HG03520 (cell line): Measurements from ENCODE around the gene CXCL5.

Experiments
- ATAC-seq: cut with Tn5 transposase; IDR thresholded peaks from one replicate; pipeline ENCODE4 v1.9.1; 2021; ENCODE audit warnings: mild to moderate bottlenecking, moderate library complexity; ENCODE audit not compliant: unreplicated experiment

Gene CXCL5

DNA sequence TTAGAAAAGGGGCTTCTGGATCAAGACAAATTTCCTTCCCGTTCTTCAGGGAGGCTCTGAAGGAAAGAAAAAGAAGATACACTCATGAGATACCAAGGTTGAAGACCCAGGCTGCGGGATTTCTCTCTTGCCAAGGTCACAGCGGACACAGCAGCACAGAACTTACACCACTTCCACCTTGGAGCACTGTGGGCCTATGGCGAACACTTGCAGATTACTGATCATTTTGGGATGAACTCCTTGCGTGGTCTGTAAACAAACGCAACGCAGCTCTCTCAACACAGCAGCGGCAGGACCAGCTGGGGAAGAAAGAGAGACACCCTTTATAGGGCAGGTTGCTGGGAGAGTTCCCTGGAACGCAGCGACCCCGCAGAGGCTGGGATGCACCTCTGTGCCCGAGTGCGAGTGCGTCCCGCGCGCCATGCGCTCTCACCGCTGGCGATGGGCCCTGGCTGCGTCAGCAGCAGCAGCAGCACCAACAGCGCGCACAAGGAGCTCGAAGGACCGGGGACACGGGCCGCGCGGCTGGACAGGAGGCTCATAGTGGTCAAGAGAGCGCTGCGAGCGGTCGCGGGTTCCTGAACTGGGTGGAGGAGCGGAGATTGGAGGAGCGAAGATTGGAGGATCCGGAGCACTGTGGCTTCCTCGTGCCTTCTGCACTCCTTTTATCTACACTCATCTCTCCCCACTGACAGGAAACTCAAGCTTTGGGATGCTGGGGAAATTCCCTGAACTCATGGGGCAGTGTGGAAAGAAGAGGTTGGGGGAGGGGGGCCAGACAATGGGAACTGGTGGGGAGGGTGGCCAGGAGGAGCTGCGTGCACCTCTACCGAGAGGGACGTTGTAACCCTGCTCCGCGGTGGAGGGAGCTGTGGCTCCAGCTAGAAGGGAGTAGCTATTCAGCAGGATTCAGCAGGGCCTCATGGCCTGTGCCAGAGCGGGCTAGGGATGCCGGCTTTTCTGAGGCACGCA, at the start of gene CXCL5:
Gene CXCL5, minus strand, starts transcription at position 638 of the 972 bp plus-strand sequence. Its CDS starts 96 bp downstream, at position 542.
- ATAC-seq, result no peak

GRCh38 chr4:74047152-74047551, 48.7 kb upstream of the CXCL5 start:
- ATAC-seq, result no peak

- no peak for ATAC-seq
Measured at GRCh38 chr4:74045772-74046171, 47.3 kb upstream of the CXCL5 start.

DNA sequence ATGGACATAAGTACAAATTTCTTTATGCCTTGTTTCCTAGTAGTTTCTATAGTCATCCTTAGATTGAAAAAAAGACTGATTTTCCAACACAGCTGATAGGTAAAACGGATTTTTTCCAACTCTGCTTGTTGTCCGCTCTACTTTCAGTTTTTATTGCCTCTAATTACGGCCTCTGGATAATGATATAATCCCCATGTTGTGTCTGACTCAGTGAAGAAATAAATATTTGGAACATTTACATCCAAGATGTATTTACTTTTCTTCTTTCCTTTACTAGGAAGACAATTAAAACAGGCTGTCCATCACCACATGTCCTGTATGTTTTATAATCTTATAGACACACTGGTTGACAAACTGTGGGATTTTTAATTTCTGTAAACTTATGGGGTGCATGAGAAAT, 46.8 kb upstream of the CXCL5 start:
- no peak for ATAC-seq

DNA sequence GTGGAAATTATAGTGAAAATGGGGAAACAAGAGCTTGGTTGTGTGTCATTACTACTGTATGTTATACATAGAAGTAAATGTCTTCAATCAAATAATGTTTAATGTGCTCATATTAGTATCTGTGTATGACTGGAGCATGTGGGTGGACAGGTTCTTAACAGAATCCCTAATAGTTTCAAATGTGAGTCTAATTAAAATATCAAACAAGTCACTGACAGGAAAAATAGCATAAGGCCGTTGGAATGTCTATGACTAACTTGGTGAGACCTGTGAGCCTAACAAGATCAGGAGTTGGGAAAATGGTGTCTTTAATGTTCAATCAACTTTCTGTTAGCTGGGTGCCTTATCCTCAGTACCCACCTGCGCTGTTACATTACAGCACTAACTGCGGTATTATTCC, 46.2 kb upstream of the CXCL5 start:
- ATAC-seq, result no peak

GRCh38 chr4:74042681-74043080, 44.2 kb upstream of the CXCL5 start:
- no peak for ATAC-seq

DNA sequence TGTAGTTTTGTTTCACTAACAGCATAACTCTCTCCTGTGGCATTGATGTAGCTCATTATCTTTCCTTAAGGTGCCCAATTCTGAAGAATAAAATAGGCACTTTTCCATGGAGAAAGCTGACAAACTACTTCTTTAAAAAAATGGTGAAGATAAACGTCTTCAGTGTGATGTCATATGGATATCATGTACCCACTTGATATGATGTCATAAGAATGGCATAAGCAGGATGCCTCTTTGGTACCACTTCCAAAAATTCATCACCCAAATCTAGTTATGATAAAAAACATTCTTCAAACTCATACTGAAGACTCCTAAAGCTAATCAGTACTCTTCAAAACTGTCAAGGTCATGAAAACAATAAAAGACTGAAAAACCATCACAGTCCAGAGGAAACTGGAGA, 42.9 kb upstream of the CXCL5 start:
- no peak for ATAC-seq

DNA sequence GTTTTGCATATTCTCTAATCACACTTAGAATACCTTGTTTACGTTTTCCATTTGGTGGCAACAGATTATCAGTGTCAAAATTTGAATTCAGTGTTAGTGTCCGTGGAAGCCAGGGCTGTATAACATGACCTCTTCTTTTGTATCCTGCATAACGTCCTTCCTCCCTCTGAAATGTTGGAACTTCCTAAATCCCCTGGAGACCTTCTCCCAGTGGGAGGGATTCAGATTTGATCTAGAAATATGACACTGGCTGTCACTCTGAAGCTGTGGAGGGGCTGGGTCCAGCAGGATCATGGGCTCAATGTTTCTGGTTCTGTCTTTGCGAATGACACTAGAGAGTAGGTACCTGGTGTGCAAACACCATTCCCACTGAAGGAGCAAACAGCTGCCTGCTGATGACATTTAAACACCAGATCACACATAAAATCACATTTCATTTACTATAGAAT, 40.9 kb upstream of the CXCL5 start:
- ATAC-seq, result no peak

GRCh38 chr4:74038425-74039314, 40.2 kb upstream of the CXCL5 start, which contains the start of gene CXCL3:
Gene CXCL3, minus strand, starts transcription at chr4:74038689. Its CDS starts 78 bp downstream, at chr4:74038611.
- ATAC-seq, result no peak

DNA sequence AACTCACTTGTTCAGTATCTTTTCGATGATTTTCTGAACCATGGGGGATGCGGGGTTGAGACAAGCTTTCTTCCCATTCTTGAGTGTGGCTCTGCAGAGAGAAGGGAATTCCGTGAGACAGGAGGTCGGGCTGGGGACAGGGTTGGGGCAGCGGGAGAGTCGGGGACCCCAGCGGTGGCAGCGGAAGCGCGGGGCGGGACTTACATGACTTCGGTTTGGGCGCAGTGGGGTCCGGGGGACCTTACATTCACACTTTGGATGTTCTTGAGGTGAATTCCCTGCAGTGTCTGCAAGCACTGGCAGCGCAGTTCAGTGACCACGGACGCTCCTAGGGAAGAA, 39.6 kb upstream of the CXCL5 start:
- ATAC-seq, result no peak

GRCh38 chr4:74037076-74037955, 38.8 kb upstream of the CXCL5 start:
- ATAC-seq, result no peak

- no peak for ATAC-seq
Measured at GRCh38 chr4:74033739-74034138, 35.3 kb upstream of the CXCL5 start.

- ATAC-seq, result no peak
Measured at GRCh38 chr4:74032064-74032463, 33.6 kb upstream of the CXCL5 start.

DNA sequence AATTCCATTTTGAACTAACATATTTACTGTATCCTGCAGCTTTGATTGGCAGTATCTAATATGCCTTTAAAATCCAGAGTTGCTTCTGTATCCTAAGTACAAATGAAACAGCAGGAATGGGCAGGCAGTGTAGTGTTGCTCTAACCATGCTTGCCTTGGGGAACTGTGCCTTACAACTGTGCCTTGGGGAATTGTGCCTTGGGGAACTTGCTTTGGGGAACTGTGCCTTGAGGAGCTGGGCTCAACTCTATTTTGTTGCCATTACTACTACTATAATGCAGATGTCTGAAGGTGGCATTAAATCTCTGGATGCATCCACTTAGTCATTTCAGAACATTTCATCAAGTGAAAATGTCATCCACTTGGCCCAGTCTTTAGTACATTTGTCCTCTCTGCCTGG, 33.1 kb upstream of the CXCL5 start:
- ATAC-seq, result no peak

GRCh38 chr4:74030285-74030684, 31.8 kb upstream of the CXCL5 start:
- ATAC-seq, result no peak

- no peak for ATAC-seq
Measured at GRCh38 chr4:74028504-74028903, 30.0 kb upstream of the CXCL5 start.

DNA sequence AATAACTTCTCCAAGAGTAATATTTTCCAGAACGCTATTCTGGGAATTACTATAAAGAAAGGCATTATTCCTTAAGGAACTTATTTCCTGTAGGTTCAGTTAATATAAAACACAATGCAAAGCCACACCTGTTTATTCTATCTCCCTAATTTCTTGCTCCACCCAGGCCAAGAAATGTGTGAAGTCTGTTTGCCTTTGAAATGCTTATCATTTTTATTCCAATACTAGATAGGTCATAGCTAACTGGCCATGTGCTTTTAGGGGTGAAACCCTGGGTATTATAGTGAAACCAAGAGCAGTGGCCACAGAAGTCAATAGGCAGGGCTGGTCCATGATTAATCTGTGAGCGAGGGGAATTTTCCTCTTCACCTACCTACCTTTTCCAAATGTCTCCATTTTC, 25.2 kb upstream of the CXCL5 start:
- ATAC-seq, result no peak

GRCh38 chr4:74021601-74022000, 23.1 kb upstream of the CXCL5 start:
- ATAC-seq, result no peak

DNA sequence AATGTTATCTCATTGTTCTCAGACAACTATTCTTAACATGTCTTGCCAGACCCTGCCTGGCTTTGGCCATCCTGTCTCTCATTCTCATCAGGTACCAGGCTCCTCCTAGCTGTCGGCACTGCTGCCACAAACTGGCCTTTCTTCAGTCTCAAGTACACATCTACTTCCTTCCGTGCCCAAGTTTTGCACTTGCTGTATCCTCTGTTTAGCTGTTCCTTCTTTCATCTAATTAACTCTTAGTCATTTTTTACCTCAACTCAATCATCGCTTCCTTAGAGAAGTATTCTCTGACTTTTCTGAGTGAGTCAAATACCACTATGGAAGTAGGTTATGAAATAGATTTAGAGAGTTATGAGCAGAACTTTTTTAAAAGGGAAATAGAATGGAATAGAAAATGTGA, 20.3 kb upstream of the CXCL5 start:
- no peak for ATAC-seq

GRCh38 chr4:74018116-74018515, 19.6 kb upstream of the CXCL5 start:
- ATAC-seq, result no peak

DNA sequence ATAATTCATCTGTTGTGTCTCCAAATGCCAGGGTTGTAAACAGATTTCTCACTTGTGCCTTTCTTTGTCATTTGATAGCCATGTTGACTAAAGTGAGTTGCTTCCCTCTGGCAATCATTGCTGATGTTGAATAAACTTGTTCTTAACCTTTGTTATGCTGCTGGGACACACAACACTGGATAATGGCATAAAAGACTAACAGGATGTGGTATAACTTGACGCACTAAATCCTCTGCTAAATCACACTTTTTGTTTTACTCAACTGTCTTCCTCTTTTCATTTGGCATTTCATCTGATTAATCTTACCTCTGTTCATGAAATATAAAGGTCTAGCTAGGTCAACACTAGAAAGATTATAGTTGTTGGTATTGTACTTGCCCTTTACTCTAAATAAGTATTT, 17.6 kb upstream of the CXCL5 start:
- ATAC-seq, result no peak
